NCI-H226 (cell line): ENCODE results near the gene PLEKHA1.

Experiments used
- DNase-seq: peaks from one replicate; pipeline ENCODE4 v3.0.0-alpha.2; 2015

PLEKHA1 gene

GRCh38 chr10:122481296-122482056 is 107.0 kb downstream of the PLEKHA1 start:
- no peak for DNase-seq
